Anterior cingulate cortex (tissue), 58 donors: ENCODE results near the gene ERGIC1.

ENCODE experiments used
- DNase-seq, 58 donors: peaks; one replicate each; lab custom pipeline; 2025; lab: John Stamatoyannopoulos, UW

The ERGIC1 gene

DNA sequence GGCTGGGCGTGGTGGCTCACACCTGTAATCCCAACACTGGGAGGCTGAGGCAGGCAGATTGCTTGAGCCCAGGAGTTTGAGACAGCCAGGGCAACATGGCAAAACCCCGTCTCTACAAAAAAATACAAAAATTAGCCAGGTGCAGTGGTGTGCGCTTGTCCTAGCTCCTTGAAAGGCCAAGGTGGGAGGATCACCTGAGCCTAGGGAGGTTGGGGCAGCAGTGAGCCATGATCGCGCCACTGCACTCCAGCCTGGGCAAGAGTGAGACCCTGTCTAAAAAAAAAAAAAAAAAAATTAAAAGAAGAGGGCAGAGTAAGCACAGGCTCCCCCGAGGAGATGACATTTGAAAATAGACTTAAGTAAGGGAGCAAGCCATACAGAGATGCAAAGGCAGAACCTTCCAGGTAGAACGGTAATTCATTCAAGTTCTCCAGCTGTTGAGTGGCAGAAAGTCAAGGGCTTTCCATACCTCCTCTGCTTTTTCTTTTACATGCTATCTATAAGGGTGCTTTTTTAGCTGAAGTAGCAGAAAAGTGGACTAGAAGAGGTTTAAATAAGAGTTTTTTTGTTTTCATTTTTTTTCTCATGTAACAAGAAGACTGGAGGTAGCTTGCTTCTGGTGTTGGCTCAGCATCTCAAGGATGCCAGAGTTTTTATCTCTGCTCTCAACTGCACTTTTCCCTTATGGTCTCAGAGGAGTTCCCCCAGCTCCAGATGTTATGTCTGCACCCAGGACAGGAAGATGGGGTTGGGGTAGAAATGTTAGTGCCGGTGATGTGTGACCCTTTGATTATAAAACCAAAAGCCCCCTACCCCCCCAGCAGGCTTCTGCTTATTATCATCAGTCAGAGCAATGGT lies 40.8 kb downstream of the ERGIC1 start:
- DNase-seq = no peak

DNA sequence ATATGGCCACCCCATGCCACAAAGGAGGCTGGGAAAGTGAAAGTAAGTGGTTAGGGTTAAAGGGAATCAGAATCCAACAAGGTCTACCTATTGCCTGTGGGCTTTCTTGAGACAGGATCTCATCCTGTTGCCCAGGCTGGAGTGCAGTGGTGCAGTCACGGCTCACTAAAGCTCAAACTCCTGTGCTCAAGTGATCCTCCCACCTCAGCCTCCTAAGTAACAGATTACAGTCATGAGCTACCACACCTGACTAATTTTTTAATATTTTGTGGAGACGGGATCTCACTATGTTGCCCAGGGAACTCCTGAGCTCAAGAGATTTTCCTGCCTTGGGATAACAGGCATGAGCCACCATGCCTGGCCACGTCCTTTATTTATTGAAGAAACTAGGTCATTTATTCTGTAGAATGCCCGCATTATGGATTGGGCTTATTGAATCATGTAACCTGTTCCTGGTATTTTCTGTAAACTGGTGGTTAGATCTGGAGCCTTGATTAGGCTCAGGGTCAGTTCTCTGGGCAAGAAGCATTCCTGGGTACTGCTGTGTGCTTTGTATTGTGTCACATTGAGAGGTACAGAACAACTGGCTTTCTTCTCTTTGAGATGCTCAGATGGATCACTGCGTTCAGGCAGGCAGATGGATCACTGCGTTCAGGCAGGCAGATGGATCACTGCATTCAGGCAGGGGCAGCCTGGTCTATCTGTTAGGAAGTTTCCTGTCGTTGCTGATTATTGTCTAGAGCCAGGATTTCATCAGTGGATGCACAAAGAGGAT lies 41.6 kb downstream of the ERGIC1 start:
- DNase-seq = peak in 11 of 58 donors; percentile 12 to 63 (median 23)

DNA sequence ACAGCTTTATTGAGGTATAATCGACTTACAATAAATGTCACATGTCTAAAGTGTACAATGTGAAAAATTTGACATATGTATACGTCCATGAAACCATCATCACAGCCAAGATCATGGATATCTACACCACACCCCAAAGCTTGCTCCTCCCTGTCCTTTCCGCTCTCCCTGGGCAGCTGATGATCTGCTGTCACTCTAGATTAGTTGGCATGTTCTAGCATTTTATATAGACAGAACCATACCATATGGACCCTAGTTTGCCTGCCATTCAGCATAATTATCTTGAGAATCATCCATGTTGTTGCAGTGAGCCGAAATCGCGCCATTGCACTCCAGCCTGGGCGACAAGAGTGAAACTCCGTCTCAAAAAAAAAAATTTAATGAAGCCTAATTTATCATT lies 42.5 kb downstream of the ERGIC1 start:
- no peak for DNase-seq

DNA sequence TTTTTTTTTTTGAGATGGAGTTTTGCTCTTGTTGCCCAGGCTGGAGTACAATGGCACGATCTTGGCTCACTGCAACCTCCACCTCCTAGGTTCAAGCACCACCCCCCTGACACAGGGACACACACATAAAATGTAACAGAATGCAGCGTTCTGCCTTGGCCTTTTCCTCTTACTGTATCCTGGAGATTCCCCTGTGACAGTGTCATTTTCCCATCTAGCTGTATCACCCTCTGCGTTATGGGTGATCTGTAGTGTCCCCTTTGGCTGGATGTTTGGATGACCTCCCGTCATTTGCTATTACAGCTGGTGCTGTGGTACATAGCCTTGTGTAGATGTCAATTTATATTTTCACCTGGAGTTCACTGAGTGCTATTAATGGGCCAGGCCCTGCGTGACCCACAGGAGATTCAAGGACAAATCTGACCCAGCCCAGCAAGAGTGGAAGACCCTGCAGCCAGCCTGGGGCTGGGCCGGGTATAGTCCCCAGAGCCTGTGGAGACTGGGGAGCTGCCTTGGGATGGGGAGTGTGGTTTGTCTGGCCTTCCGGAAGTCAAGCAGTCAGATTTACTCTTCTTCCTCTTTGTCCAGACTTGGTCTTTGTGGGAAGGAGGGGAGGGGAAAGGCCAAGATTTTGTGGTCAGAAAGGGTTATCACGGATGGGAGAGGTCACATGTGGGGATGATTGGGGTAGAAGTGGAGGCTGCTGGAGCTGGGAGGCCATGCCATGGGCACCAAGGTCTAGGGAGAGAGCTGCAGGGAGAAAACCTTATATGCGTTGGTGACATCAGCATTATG lies 43.6 kb downstream of the ERGIC1 start:
- DNase-seq = no peak

DNA sequence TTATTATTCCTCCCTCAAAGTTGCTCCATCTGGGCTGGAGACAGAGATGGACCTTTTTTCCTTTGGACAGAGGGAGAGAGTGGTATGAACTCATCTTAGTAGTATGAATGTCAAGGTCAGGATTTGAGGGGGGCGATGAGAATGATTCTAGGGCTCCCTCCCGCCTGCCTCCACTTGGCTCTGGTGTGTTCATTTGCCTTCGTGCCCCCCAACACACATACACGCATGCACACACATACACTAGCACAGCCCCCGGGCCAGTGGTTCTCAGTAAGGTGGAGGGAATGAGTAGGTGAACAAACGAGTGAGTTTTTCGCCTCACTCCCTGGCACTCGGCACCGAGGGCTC lies 44.5 kb downstream of the ERGIC1 start:
- no peak for DNase-seq

DNA sequence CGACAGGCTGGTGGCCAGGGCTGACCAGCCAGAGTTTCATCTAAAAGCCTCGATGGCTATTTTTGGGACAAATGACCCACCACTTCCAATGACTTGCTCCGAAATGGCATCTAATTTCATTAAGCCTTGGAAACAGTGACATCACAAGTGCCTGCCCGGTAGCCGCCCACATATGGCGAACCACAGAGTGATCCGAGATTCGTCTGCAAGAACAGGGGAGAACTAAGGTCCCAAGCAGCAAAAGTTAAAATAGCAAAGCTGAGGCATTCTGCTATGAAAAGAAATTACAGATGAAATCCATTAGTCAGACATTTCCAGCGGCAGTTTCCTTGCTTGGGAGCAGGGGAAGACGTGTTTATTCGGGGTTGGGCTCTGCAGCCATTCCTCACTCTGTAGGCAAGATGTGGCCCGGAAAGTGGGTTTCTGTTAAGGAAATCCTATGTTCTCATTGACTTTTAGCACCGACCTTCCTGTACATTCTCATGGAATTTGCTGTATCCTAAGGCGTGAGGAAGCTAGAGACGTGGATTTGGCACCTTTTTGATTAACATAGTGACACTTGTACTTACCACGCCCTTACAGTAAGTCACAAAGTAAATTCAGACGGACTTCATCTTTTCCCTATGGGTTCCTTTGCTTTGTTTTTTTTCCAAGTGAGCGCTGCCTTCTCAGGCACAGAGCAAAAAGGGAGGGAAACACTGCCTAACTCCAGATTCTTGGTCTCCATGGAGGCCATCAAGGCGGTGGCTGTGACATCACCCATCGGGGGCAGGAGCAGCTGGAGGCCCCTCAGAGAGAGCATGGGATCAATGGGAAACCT lies 45.1 kb downstream of the ERGIC1 start:
- DNase-seq = peak in 3 of 58 donors; percentile 14 to 43 (median 26)

DNA sequence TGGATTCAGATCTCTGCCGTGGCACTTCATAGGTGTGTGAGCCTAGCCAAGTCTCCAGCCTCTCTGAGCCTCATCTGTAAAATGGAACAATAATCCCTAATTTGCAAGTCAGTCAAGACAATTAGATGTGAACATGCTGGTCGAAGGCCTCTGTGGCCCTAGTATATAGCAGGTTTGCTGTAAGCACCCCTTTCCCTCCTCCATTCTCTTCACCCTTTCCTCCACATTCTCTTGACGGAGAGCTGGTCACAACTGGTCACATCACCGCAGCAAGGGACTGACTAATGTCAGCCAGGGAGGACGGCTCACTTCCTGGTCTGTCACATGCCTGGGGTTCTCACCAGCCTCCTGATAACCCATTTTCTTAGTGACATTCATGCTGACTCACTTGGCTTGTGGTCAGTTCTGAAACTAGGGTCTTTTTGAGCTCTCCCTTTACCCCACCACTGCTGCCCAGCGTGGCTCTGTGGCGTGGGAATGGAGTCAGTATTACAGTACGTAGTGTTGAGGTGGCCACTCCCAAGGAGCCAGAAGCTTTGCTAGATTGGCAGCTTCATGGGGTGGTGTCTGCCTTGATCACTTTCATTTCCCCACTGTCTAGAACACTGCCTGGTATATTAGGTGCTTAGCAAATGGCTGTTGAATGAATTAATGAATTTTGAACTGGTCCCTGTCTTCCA lies 47.8 kb downstream of the ERGIC1 start:
- DNase-seq = no peak

DNA sequence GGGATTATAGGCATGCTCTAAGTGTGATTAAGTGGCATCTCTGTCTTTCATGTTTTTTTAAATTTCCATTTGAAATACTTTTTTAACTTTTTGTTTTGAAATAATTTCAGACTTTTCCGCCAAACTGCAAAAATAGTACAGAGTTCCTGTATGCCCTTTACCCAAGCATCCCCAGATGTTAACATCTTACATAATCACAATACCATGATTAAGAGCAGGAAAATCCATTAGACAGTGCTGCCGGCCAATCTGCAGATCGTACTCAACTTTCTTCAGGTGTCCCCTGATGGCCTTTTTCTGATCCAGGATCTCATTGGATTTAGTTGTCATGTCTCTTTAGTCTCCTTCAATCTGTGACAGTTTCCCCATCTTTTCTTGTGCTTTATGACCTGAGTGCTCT lies 49.0 kb downstream of the ERGIC1 start:
- DNase-seq = no peak

DNA sequence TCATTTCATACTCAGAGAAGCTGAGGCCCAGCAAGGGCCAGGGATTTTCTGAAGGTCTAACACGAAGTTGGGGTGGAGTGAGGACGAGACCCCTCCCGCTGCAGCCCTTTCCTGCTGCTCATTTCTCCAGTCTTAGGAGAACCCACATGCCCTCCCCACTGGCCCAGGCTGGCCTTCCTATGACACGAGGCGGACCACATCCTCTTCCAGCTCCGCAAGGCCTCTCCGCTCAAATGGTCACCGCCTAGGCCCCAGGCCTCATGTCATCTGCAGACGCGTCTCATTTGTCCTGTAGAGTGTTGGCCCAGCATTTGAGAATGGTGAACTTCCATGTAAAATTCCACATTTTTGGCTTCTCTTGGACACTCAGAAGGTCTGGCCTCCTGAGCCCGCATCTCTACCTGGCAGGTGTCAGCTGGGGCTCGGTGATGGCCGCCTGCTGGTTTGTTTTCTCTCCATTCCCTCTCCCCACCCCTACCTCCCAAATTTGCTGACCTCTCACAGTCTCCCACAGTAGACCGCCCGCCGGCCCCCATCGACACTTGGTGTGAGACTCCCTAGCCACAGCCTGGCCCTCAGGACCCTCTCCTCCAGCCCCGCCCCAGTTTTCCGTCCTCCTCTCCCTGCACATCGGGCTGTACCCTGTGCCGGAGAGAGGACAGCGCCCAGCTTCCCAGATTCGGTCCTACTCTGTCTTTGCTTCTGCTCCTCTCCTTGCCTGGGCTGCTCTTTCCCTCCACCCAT lies 51.7 kb downstream of the ERGIC1 start:
- peak in 6 of 58 donors; percentile 22 to 39 (median 29) for DNase-seq

DNA sequence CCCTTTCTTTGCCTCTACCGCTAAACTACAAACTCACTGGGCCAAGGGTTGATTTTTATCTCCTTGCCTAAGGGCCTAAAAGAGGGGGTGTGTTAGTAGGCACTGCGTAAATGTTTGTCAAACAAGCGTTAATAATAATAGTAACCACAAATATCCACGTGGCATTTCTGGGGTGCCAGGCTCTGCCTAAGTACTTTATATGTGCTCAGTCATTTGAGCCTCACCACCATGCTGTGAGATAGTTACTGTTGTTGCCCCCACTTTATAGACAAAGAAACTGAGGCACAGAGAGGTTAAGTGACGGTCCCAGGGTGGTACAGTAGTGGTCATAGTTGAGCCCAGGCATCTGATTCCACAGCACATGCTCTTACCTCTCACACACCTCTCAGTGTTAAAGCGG lies 52.4 kb downstream of the ERGIC1 start:
- no peak for DNase-seq

DNA sequence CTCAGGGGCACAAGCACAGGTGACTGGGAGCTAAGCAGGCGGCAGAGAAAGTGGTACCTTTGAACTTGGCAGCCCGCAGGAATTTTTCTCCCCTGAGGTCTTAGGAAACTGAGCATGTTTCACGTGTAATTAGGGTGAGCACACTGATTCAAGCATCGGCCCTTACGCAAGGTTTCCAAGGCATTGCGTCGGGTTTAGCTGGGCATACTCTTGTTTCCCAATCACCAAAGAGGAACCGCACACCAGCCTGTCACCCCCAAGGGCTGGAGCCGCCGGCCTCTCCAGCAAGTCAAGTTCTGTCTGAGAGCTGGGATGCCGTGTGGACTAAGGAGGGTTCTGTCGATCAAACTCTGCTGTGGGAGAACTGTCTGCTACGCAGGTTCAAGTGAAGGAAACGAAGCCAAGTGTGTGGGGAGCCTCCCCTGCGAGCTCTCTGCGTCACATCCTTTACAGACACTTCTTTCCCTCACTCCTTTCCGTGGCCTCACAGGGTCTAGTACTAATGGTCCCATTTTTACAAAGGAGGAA lies 53.0 kb downstream of the ERGIC1 start:
- peak in 29 of 58 donors; percentile 12 to 66 (median 38) for DNase-seq

DNA sequence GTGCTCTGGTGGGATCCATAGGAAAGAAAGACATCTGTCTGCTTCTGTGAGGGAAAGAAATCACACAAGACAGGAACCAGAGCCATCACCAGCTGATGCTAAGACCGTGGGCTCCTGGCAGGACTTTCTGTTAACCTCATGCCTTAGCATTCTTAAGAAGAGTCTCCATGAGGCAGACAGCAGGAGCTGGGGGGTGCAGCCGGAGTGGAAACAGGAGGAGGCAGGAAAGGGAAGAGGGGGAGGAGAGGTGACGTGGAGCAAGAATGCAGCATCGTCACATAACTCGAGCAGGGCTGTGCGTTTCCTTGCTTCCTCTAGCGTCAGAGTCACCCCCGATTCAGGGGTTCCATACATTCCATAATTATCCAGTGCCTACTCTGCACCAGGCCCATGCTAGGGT lies 53.6 kb downstream of the ERGIC1 start:
- peak in 21 of 58 donors; percentile 21 to 76 (median 37) for DNase-seq

DNA sequence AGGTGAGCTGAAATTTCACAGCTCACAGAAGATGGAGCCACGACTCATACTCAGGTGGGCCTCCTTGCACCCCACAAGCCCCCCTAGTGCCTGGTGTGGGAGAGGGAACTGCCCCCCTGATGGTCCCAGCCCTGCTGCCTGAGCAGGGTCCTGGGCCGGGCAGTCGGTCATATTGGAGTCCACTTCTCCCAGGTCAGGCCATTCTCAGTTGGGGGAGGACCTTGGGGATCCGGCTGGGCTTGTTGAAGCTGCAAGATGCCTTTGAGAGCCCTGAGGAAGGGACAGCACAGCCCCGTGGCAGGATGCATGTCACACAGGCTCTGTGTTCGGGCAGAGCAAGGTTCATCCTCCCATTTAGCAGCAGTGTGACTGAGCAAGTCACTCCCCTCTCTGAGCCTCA lies 56.6 kb downstream of the ERGIC1 start:
- no peak for DNase-seq

DNA sequence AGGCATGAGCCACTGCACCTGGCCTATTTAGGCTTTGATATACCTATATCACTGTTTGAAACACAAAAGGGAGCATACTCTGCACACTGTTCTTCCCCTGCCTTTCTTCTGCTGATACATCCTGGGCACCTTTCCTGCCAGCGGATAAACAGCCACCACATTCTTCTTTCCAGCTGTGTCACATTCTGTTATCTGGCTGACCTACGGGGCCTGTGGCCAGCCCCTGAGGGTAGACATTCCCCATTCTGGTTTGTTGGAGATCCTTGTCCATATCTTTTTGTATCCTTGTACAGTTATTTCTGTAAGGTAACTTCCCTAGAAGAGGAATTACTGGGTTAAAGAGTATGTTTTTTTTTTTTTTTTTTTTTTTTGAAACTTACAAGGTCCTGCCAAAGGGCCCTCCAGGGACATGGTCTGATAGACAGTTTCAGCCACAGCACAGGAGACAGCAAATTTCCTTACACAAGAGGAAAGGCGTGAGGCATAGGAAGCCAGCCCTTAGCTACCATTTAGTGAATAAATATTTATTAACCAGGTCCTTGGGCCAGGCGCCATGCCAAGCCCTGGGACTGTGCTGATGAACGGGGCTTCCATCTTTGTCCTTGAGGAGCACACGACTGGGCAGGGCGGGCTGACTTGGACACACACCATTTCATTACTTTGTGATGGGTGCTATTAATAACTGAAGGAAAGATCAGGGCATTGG lies 57.8 kb downstream of the ERGIC1 start:
- no peak for DNase-seq

DNA sequence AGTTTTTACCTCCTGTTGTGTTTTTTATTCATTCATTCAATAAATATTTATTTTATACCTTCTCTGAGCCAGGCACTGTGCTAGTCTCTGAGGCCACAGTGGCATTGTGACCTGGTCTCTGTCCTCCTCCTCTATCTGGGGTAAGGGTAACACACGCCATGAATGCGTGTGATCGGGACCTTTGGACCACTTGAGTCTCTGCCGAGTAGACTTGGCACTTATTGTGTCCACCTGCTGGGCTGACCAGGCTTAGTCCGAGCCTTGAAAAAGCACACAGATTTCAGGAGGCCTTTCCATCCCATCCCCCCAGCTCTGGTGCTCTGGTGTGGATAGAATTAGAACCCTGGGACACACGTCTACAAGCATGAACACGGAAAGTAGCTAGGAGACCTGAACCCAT lies 58.7 kb downstream of the ERGIC1 start:
- no peak for DNase-seq

DNA sequence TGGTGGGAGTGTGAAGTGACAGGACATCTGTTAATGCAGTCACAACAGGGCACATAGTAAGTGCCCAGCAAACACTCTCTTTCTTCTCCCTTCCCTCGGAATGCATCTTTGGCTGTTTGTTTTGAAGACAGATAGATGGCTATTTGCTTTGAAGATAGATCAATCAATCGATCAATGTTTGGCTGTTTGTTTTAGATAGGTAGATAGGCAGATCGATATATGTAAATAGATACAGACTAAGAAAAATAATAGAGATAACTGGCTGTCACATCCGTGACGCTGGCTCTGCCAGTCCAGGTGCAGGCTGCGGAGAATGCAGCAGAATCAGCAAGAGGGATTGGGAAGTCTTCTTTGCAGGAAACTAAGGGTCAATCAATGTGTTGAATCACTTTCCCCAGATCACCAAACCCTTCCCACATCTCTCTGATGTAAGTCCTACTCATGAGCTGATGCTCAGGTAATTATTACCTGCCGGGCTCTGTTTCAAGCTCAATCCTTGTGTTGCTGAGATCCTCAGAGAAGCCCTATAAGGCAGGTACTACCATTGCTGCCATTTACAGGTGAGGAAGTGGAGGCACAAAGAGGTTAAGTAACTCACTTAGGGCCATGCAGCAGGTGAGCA lies 60.8 kb downstream of the ERGIC1 start:
- DNase-seq = no peak

DNA sequence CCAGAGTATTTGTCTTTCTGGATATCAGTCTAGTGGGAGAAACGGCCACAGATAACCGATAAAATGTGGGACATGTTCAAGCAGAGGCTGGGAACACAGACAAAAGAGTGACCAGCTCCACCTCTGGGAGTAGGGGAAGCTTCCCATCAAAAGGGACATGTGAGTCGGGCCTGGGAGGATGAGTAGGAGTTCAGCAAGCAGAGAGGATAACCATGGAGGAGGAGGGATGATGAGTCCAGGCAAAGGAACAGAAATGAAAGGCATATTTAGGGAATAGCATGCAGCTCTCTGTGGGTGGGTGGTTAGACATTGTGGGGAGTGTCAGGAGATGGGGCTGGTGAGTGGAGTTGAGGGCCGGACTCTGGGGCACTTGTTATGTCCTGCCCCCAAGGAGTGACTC lies 61.5 kb downstream of the ERGIC1 start:
- DNase-seq = no peak
